Gastrocnemius medialis (tissue), 4 donors: ENCODE results near the gene ACOXL.

Experiments
- POLR2A ChIP-seq, 2 donors: fragments of 450-650 bp; IDR thresholded peaks; one replicate each; pipeline ENCODE4 v1.6.1; 2017; ENCODE audit warnings: antibody characterized with exemption in 2 of 2, mild to moderate bottlenecking in 2 of 2, moderate library complexity in 2 of 2
- TF ChIP-seq, protein P1 (sequence below), 5 experiments: fragments of 450-650 bp in 3 of 5; fragments of 200-600 bp in 2 of 5; sonication (generic) in 2 of 5; IDR thresholded peaks in 4 of 5; conservative IDR thresholded peaks in 1 of 5; 1 replicate in 4 of 5; 2 replicates in 1 of 5; pipeline ENCODE4 v1.5.1; 2016 to 2019; ENCODE audit warnings: antibody characterized with exemption in 5 of 5, mild to moderate bottlenecking in 3 of 5, moderate library complexity in 3 of 5

DNA sequence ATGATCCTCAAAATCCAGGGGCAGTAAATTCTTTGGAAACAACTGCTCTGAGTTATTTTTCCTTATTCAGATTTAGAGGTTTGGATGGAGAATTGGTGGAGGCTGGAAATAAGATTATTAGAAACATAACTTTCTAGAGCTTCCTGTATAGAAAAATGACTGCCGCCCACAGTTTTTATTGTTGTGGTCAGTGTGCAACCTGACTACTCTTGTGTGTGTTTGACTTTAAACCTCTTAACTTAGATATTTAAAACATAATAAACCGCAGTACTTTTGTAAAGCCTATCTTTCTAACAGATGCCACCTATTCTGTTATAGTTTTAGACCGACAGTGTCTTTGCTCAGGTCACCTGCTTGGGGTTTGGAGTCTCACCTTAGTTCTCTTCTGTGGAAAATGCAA is 272.9 kb downstream of the ACOXL start:
- TF ChIP-seq, protein P1, sequence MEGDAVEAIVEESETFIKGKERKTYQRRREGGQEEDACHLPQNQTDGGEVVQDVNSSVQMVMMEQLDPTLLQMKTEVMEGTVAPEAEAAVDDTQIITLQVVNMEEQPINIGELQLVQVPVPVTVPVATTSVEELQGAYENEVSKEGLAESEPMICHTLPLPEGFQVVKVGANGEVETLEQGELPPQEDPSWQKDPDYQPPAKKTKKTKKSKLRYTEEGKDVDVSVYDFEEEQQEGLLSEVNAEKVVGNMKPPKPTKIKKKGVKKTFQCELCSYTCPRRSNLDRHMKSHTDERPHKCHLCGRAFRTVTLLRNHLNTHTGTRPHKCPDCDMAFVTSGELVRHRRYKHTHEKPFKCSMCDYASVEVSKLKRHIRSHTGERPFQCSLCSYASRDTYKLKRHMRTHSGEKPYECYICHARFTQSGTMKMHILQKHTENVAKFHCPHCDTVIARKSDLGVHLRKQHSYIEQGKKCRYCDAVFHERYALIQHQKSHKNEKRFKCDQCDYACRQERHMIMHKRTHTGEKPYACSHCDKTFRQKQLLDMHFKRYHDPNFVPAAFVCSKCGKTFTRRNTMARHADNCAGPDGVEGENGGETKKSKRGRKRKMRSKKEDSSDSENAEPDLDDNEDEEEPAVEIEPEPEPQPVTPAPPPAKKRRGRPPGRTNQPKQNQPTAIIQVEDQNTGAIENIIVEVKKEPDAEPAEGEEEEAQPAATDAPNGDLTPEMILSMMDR (IDR thresholded peaks at IDR 0.05 in 4 of 5, conservative IDR thresholded peaks at IDR 0.05 in 1 of 5), result no peak
- TF ChIP-seq POLR2A (IDR thresholded peaks at IDR 0.05), result no peak
